Activated CD8-positive, alpha-beta memory T cell treated with anti-CD3 and anti-CD28 coated beads for 24 hours (primary cell): ENCODE measurements around the gene ACTA1.
"Not testable (repeated sequence)": the region's sequence is repeated elsewhere in the genome, so short reads cannot be mapped to it uniquely, and the experiment has no call there.

Experiments
- DNase-seq: peaks from one replicate; pipeline ENCODE4 v3.0.0-alpha.2; 2020

Gene ACTA1

DNA sequence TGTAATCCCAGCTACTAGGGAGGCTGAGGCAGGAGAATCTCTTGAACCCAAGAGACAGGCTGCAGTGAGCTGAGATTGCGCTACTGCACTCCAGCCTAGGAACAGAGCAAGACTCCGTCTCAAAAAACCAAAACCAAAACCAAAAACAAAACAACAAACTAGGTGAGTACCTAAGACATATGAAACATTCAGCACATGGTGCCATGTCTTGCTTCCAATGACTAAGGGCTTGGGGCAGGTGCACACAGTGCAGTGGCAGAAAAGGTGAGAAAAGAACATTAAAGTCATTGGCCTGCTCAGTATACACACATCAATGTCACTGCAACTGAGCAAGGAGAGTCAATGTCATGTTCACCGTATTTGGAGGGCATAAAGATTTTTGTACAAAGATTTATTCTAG is 4.1 kb upstream of the ACTA1 start:
- no peak for DNase-seq

- DNase-seq, result no peak
Observed at GRCh38 chr1:229437443-229437842, 3.5 kb upstream of the ACTA1 start.

GRCh38 chr1:229436201-229436600 is 2.3 kb upstream of the ACTA1 start:
- no peak for DNase-seq

DNA sequence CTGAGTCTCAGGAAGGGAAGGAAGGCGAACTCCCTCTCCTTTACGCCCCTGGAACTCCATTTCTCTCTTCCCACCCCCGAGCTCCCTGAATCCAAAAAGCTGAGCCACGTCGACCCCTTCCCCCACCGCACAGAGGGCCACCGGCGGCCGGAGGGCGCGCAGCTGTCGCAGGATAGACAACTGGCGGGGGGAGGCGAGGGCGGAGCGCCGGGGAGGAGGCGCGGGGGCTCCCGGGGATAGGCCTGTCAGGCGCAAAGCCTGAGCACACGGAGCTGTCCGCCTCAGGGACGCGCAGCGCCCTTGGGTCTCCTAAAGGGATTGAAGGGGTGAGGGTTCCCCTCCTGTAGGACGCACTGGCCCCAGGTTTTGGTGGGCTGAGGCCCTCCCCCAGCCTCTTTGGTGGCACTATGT is 752 bp upstream of the ACTA1 start:
- no peak for DNase-seq

DNA sequence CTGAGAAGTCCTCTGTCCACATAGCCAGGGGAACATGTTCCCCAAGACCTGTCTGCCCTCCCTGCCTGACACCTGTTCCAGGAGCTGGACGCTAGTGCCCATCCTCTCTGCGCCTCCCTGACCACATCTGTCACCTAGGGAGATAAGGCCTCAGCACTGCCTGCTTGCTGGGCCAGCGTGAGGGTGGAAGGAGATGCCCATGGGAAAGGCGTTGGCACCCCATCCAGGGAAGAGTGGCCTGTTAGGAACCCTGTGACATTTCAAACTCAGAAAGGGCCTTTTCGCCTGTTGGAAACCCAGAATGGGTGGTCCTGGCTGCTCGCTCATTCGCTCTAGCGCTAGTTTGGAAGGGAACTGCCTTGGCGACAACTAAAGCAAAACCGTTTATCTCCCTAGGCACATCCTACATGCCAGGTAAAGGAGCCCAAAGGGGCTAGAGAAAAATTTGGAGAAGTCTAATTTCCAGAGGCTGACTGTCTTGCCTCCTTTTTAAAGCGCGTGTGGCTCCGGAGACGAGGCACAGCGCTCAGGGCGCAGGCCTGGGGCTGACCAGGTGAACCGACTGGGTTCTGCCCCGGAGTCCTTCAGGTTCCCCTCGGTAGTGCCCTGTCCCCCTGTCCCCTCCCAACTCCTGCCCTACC is 410 bp downstream of the ACTA1 start:
- DNase-seq, result peak; percentile 61

DNA sequence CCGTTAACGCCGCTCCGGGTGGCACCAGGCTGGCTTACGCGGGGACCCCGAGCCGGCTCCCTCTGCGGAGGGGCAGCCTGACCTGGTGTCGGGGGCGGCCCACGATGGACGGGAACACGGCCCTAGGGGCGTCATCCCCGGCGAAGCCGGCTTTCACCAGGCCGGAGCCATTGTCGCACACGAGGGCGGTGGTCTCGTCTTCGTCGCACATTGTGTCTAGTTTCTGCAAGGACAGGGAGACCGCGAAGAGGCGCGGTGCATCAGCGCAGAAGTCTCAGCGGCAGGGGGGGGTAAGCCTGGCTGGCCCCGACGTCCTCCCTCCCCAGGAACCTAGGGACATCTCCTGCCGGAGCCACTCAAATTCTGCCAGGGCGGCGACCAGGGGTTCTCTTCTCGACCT is 989 bp downstream of the ACTA1 start:
- no peak for DNase-seq

GRCh38 chr1:229432116-229432461 is 1.8 kb downstream of the ACTA1 start:
- DNase-seq, result no peak

DNA sequence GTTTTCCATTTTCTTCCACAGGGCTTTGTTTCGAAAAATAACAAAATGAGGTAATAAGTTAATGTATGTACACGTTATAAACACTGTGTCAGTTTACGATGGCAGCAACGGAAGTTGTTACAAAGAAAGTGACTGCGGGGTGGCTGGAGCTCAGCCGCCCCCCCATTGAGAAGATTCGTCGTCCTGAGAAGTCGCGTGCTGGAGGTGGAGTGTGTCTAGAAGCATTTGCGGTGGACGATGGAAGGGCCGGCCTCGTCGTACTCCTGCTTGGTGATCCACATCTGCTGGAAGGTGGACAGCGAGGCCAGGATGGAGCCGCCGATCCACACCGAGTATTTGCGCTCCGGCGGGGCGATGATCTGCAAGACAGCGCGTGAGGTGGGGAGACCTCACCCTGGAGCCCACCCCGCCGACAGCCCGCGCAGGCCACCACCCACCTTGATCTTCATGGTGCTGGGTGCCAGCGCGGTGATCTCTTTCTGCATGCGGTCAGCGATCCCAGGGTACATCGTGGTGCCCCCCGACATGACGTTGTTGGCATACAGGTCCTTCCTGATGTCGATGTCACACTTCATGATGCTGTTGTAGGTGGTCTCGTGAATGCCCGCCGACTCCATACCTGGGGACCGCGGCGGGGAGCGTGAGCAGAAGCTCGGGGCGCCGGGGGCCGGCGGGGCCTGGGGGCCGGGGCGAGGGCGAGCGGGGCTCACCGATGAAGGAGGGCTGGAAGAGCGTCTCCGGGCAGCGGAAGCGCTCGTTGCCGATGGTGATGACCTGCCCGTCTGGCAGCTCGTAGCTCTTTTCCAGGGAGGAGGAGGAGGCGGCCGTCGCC is 2.4 kb downstream of the ACTA1 start:
- no peak for DNase-seq

DNA sequence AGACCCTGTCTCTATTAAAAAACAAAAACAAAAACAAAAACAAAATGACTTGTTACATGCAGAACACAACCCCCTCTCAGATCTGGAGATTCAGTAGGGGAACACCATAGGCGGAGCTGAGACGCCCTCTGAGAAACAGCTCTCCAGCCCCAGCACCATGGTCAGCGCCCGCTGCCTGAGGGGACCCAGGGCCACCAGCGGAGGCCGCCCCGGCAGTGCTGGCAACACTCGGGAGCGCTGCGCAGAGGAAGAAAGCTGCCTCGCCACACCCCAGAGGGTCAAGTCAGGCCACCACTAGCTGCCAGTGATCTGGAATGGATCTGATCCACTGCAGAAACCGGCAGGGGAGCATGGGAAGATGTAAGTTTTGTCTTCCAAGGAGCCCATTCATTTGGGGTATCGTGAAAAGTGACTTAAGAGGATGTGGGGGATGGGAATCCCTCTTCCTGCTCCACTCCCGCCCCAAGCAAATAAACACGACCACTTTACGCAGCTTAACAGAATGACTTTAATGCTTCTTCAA is 3.1 kb downstream of the ACTA1 start:
- peak; percentile 76 for DNase-seq

GRCh38 chr1:229428256-229428655 is 5.6 kb downstream of the ACTA1 start:
- no peak for DNase-seq

GRCh38 chr1:229427572-229427971 is 6.3 kb downstream of the ACTA1 start:
- DNase-seq, result no peak

DNA sequence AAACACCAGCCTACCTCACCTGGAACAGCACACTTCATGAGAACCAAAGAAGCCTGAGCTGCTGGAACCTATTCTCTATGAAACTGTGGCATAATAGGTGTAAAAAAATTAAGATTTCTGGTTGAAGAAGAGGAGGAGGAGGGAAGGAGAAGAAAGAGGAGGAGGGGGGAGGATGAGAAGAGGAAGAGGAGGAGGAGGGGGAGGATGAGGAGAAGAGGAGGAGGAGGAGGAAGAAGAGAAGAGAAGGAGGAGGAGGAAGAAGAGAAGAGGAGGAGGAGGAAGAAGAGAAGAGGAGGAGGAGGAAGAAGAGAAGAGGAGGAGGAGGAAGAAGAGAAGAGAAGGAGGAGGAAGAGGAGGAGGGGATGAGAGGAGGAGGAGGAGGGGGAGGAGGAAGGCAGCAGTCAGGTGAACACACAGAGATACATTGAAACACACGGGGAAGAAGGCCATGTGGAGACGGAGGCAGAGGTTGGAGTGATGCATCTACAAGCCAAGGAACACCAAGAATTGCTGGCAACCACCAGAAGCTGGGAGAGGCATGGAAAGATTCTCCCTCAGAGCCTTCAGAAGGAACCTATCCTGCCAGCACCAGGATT is 8.2 kb downstream of the ACTA1 start:
- DNase-seq, result no peak

DNA sequence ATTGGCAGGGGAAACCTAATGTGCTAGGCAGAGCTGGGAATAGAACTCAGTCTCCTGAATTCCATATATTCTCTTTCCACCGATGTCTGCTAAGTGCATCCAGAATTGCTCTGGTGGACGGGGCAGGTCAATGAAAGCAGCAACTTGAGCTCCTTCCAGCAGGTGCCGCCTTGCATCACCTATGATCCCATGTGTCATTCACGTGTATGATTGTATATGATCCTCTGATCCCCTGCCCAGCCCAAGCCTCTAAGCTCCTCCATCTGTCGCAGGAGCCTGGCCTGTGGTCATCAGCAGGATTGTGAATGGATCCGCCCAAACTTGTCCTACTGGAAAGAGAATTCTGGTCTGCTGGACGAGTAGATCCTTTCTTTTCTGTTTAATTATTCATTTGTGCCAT is 13.1 kb downstream of the ACTA1 start:
- DNase-seq, result no peak

GRCh38 chr1:229420224-229420623 is 13.7 kb downstream of the ACTA1 start:
- DNase-seq, result no peak

GRCh38 chr1:229418586-229418985 is 15.3 kb downstream of the ACTA1 start:
- DNase-seq, result not testable (repeated sequence)

DNA sequence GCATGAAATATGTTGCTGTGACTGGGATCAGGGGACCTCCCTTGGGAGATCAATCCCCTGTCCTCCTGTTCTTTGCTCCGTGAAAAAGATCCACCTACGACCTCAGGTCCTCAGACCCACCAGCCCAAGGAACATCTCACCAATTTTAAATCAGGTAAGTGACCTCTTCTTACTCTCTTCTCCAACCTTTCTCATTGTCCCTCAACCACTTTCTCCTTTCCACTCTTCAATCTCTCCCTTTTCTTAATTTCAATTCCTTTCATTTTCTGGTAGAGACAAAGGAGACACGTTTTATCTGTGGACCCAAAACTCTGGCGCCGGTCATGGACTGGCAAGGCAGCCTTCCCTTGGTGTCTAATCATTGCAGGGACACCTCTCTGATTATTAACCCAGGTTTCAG is 21.1 kb downstream of the ACTA1 start:
- DNase-seq, result not testable (repeated sequence)

DNA sequence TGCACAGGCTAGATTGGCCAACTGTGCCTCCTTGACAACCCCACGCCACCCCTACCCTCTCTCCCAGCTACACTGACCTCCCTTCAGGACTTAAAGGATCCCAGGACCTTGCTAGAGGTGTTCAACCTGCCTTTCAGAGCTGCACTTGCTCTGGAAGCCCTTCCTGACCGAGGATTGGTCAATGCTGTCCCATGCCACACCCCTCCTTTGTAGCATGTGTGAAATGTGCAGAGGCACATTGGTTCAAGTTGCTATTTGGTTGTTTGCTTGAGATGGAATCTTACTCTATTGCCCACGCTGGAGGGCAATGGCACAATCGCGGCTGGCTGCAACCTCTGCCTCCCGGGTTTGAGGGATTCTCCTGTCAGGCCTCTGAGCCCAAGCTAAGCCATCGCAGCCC is 21.8 kb downstream of the ACTA1 start:
- no peak for DNase-seq

DNA sequence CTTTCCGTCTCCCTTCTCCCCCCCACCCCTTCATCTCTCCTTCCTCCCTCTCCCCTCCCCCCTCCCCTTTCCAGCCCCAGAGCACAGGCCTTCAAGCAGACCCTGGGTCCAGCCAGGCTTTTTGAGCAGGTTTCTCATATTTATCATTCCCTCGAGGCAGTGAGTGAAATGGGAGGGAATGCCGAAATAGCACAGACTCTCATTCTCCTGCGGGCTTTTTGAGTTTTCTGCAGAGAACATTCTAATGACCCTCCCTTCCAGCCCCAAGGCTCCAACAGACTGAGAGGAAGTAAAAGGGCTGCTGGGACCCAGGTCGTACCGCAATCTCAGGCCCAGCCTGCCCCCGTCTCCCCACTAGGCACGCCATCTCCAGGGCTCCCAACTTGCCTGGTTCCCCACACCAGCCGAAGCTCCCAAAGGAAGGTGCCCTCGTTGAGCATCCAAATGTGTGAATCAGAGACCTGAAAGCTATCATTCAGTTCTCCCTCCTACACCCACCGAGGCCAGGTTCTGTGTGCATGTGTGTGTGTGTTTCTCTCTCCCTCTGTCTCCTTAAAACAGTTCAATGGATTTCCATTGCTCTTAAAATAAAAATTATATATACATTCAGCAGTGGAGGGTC is 22.3 kb downstream of the ACTA1 start:
- DNase-seq, result no peak

DNA sequence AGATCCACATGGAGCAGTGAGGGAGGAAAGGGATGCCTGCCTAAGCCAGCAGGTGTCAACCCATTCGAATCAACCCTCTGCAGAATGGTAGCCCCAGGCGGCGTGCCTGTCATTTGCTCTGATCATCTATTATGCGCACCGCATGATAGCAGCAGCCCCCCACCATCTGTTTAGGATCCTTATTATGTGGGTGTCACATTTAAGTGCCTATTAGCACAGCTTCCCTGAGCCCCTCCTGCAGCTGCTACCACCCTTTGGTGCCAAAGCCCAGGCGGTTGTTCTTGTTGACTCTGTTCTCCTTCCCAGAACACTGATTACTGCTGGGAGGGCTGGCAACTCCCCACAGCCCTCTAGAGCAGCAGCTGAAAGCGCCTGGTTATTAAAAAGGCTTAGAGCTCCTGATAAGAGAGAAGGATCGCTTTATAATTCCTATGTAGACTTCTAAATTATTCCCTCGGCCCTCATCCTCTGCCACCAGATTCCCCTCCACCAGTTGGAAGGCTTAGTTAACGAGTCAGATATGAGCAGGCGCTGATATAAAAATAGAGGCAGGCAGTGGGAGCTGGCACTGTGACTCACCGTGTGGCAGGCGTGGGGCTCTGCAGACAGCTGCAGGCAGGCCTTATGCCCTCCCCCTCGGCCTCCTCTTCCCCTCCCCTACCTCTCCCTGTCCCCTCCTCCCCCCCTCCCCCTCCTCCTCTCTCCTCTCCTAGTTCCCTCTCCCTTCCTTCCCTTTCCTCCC is 23.0 kb downstream of the ACTA1 start:
- DNase-seq, result no peak

DNA sequence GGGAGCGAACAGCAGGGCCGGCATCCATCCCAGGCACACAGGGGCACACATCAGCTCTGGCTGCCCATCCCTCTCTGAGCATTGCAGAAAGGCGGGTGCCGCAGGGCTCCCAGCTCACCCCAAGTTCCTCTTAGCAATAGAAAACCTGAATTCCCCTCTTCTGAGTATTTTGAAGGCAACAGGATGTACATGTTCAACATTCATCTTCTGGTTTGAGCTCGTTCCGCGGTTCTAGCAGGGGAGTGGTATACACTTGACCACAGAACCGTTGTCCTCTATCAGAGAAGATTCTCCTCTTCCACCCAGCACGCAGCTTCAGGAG is 23.6 kb downstream of the ACTA1 start:
- DNase-seq, result no peak

DNA sequence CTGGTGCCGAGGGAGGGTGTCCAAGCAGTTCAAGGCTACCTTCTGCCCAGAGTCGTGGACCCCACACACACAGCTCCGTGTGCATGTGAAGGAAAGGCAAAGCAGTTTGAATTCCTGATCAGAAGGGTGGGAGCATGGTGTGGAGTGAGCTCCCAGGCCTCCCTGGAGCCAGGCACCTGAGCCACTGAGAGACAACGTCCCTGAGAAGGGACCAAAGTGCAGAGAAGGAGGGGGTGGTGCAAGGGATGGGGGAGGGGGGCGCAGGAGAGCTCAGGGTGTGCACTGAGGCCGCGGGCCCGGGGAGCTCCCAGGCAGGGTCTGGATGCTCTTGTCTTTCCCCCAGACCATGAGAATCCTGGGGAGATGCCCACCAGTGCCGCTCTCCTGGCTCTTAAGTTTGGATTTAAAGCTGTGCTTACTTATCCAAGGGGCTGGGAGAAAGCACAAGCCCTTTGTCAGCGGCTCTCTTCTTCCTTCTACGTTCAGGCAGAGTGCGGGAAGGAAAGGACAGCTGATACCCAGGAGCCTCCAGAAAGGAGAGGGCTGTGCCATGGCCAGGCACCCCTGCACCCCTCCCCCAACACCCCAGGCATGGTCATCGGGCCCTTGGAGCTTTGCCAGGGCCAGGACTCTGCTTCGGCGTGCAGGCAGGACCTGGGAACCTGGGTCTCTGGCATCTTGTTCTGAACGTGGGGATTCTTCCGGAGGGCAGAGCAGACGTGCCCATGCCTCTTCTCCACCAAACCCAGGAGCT is 24.1 kb downstream of the ACTA1 start:
- no peak for DNase-seq

- DNase-seq, result no peak
Observed at GRCh38 chr1:229408458-229409037, 25.3 kb downstream of the ACTA1 start.
